HUES6 (cell line): Measurements from ENCODE around the gene GNA12.
A peak's percentile ranks its signal among the peaks of the same experiment; 100 is the strongest.

ENCODE experiments used
- H3K27ac ChIP-seq: 2 replicates; pipeline ENCODE4 v1.7.0; 2013; ENCODE audit warnings: low read depth, mild to moderate bottlenecking, low read length, inconsistent platforms
- H3K27me3 ChIP-seq: 2 replicates; pipeline ENCODE4 v1.6.1; 2013; ENCODE audit warnings: low read length; ENCODE audit not compliant: control insufficient read depth, insufficient read depth
- H3K36me3 ChIP-seq: 2 replicates; pipeline ENCODE4 v1.6.1; 2013; ENCODE audit warnings: low read length; ENCODE audit not compliant: control insufficient read depth, insufficient read depth
- H3K4me1 ChIP-seq: 2 replicates; pipeline ENCODE4 v1.6.1; 2013; ENCODE audit warnings: low read length; ENCODE audit not compliant: control insufficient read depth, insufficient read depth
- H3K4me3 ChIP-seq: 2 replicates; pipeline ENCODE4 v1.5.1; 2013; ENCODE audit warnings: low read depth, low read length
- H3K9ac ChIP-seq: one replicate; pipeline ENCODE4 v1.6.1; 2013; ENCODE audit warnings: mild to moderate bottlenecking, low read length
- H3K9me3 ChIP-seq: 2 replicates; pipeline ENCODE4 v1.6.1; 2013; ENCODE audit warnings: low read depth, low read length; ENCODE audit not compliant: control insufficient read depth, insufficient read depth

GNA12 gene

GRCh38 chr7:2814946-2815874 is 28.9 kb downstream of the GNA12 start:
- Histone ChIP-seq H3K36me3 (no peaks in the 10 kb centered on the region), H3K4me3 (peak overlapping the region; percentile 30; the same call in 1 of the 2 replicates), H3K27me3 (no peaks in the 10 kb centered on the region), H3K9me3 (no peaks in the 10 kb centered on the region), H3K27ac (peak overlapping the region; percentile 63), H3K9ac (peak overlapping the region; percentile 56), H3K4me1 (peaks cover 63% of the 10 kb centered on the region)

GRCh38 chr7:2814186-2814945 is 29.7 kb downstream of the GNA12 start:
- Histone ChIP-seq H3K4me3 (peak overlapping the region; percentile 30; the same call in 1 of the 2 replicates), H3K36me3 (no peaks in the 10 kb centered on the region), H3K9me3 (no peaks in the 10 kb centered on the region), H3K27me3 (no peaks in the 10 kb centered on the region), H3K9ac (peak overlapping the region; percentile 56), H3K27ac (peak overlapping the region; percentile 63; the same call in 1 of the 2 replicates), H3K4me1 (peaks cover 58% of the 10 kb centered on the region)

GRCh38 chr7:2813350-2814185 is 30.5 kb downstream of the GNA12 start:
- no peak overlapping the region for H3K9ac ChIP-seq
- peaks cover 55% of the 10 kb centered on the region for H3K4me1 ChIP-seq
- H3K27me3 ChIP-seq: no peaks in the 10 kb centered on the region
- no peak overlapping the region for H3K4me3 ChIP-seq
- no peaks in the 10 kb centered on the region for H3K36me3 ChIP-seq
- H3K27ac ChIP-seq: no peak overlapping the region
- no peaks in the 10 kb centered on the region for H3K9me3 ChIP-seq

GRCh38 chr7:2812831-2813230 is 31.3 kb downstream of the GNA12 start:
- Histone ChIP-seq H3K4me1 (peaks cover 59% of the 10 kb centered on the region), H3K36me3 (no peaks in the 10 kb centered on the region), H3K4me3 (no peak overlapping the region), H3K27ac (no peak overlapping the region), H3K9ac (no peak overlapping the region), H3K27me3 (no peaks in the 10 kb centered on the region), H3K9me3 (no peaks in the 10 kb centered on the region)

GRCh38 chr7:2812114-2812487 is 32.0 kb downstream of the GNA12 start:
- no peak overlapping the region for H3K9ac ChIP-seq
- H3K36me3 ChIP-seq: no peaks in the 10 kb centered on the region
- H3K4me1 ChIP-seq: peaks cover 60% of the 10 kb centered on the region
- H3K27ac ChIP-seq: no peak overlapping the region
- H3K9me3 ChIP-seq: no peaks in the 10 kb centered on the region
- H3K4me3 ChIP-seq: no peak overlapping the region
- H3K27me3 ChIP-seq: no peaks in the 10 kb centered on the region

- Histone ChIP-seq H3K4me3 (no peak overlapping the region), H3K9ac (no peak overlapping the region), H3K9me3 (no peaks in the 10 kb centered on the region), H3K27ac (no peak overlapping the region), H3K27me3 (no peaks in the 10 kb centered on the region), H3K4me1 (peaks cover 60% of the 10 kb centered on the region), H3K36me3 (no peaks in the 10 kb centered on the region)
Measured at GRCh38 chr7:2811476-2812113, 32.5 kb downstream of the GNA12 start.

- Histone ChIP-seq H3K9me3 (no peaks in the 10 kb centered on the region), H3K27ac (no peak overlapping the region), H3K4me3 (no peak overlapping the region), H3K36me3 (no peaks in the 10 kb centered on the region), H3K4me1 (peaks cover 57% of the 10 kb centered on the region), H3K27me3 (no peaks in the 10 kb centered on the region), H3K9ac (no peak overlapping the region)
Measured at GRCh38 chr7:2810682-2811415, 33.3 kb downstream of the GNA12 start.

- H3K9me3 ChIP-seq: no peaks in the 10 kb centered on the region
- no peaks in the 10 kb centered on the region for H3K36me3 ChIP-seq
- H3K9ac ChIP-seq: no peak overlapping the region
- no peak overlapping the region for H3K27ac ChIP-seq
- H3K27me3 ChIP-seq: no peaks in the 10 kb centered on the region
- peaks cover 56% of the 10 kb centered on the region for H3K4me1 ChIP-seq
- no peak overlapping the region for H3K4me3 ChIP-seq
Measured at GRCh38 chr7:2809903-2810625, 34.0 kb downstream of the GNA12 start.

- Histone ChIP-seq H3K27me3 (no peaks in the 10 kb centered on the region), H3K4me1 (peaks cover 54% of the 10 kb centered on the region), H3K9me3 (no peaks in the 10 kb centered on the region), H3K36me3 (no peaks in the 10 kb centered on the region), H3K9ac (no peak overlapping the region), H3K27ac (no peak overlapping the region), H3K4me3 (no peak overlapping the region)
Measured at GRCh38 chr7:2808891-2809665, 35.0 kb downstream of the GNA12 start.
